ENCODE data around the gene FKBP11.

- no peak for TF ChIP-seq CTCF (IDR thresholded peaks at IDR 0.05)
- TF ChIP-seq EZH2 (IDR thresholded peaks at IDR 0.05): no peak
Measured at GRCh38 chr12:48883305-48884161, 41.8 kb downstream of the FKBP11 start.
